Muscle layer of colon (tissue), 2 donors: ENCODE measurements around the gene KRTAP5-7.
"Not testable (repeated sequence)": the region's sequence is repeated elsewhere in the genome, so short reads cannot be mapped to it uniquely, and the experiment has no call there.

Experiments used
- H3K27ac ChIP-seq: one replicate; pipeline ENCODE4 v1.7.0; 2013; ENCODE audit warnings: low read depth, mild to moderate bottlenecking, low read length, moderate library complexity
- H3K27me3 ChIP-seq, 2 donors: one replicate each; pipeline ENCODE4 v1.7.0; 2013; ENCODE audit warnings: low read length in 2 of 2, mild to moderate bottlenecking in 2 of 2; ENCODE audit not compliant: insufficient read depth in 2 of 2, control insufficient read depth in 1 of 2
- H3K36me3 ChIP-seq: one replicate; pipeline ENCODE4 v1.7.0; 2013; ENCODE audit warnings: mild to moderate bottlenecking, low read length; ENCODE audit not compliant: insufficient read depth
- H3K4me1 ChIP-seq: one replicate; pipeline ENCODE4 v1.7.0; 2013; ENCODE audit warnings: mild to moderate bottlenecking, low read length; ENCODE audit not compliant: insufficient read depth
- H3K4me3 ChIP-seq, 2 donors: one replicate each; pipeline ENCODE4 v1.7.0; 2013; ENCODE audit warnings: low read length in 2 of 2, low read depth in 1 of 2, mild to moderate bottlenecking in 1 of 2, moderate library complexity in 1 of 2
- H3K9ac ChIP-seq: one replicate; pipeline ENCODE4 v1.7.0; 2013; ENCODE audit warnings: low read length
- H3K9me3 ChIP-seq: one replicate; pipeline ENCODE4 v1.7.0; 2013; ENCODE audit warnings: mild to moderate bottlenecking, low read length
- donor health status: abdominal sarcoma.
- donor health status: Adenocarcinoma of cecum.

KRTAP5-7 gene

GRCh38 chr11:71538666-71538990 lies 11.6 kb downstream of the KRTAP5-7 start:
- Histone ChIP-seq H3K9me3 (no peaks in the 10 kb centered on the region), H3K27ac (no peak overlapping the region), H3K9ac (no peak overlapping the region), H3K36me3 (no peaks in the 10 kb centered on the region), H3K4me3 (no peak overlapping the region), H3K4me1 (no peaks in the 10 kb centered on the region), H3K27me3 (no peaks in the 10 kb centered on the region)

GRCh38 chr11:71539017-71539416 lies 11.9 kb downstream of the KRTAP5-7 start:
- Histone ChIP-seq H3K27me3 (no peaks in the 10 kb centered on the region), H3K27ac (no peak overlapping the region), H3K4me3 (no peak overlapping the region), H3K9me3 (no peaks in the 10 kb centered on the region), H3K36me3 (no peaks in the 10 kb centered on the region), H3K9ac (no peak overlapping the region), H3K4me1 (no peaks in the 10 kb centered on the region)

GRCh38 chr11:71539971-71540370 lies 12.9 kb downstream of the KRTAP5-7 start:
- H3K4me1 ChIP-seq, H3K36me3 ChIP-seq, H3K27ac ChIP-seq, H3K4me3 ChIP-seq, H3K9me3 ChIP-seq, H3K9ac ChIP-seq, H3K27me3 ChIP-seq: not testable (repeated sequence)

- not testable (repeated sequence) for H3K9ac ChIP-seq, H3K4me3 ChIP-seq
These were observed 13.6 kb downstream of the KRTAP5-7 start for GRCh38 chr11:71540521-71541304.

GRCh38 chr11:71542382-71542781 lies 15.3 kb downstream of the KRTAP5-7 start:
- no peaks in the 10 kb centered on the region for H3K4me1 ChIP-seq
- H3K4me3 ChIP-seq = no peak overlapping the region
- no peaks in the 10 kb centered on the region for H3K27me3 ChIP-seq
- H3K27ac ChIP-seq = no peak overlapping the region
- no peaks in the 10 kb centered on the region for H3K36me3 ChIP-seq
- H3K9me3 ChIP-seq = no peaks in the 10 kb centered on the region
- no peak overlapping the region for H3K9ac ChIP-seq

More at GRCh38 chr11:71540521-71541304, 13.6 kb downstream of the KRTAP5-7 start:
- H3K4me1 ChIP-seq, H3K9me3 ChIP-seq, H3K27ac ChIP-seq, H3K27me3 ChIP-seq, H3K36me3 ChIP-seq: not testable (repeated sequence)

GRCh38 chr11:71542879-71543777 lies 16.1 kb downstream of the KRTAP5-7 start:
- Histone ChIP-seq H3K27me3 (no peaks in the 10 kb centered on the region), H3K4me1 (no peaks in the 10 kb centered on the region), H3K36me3 (no peaks in the 10 kb centered on the region), H3K9me3 (no peaks in the 10 kb centered on the region), H3K4me3 (no peak overlapping the region), H3K9ac (no peak overlapping the region), H3K27ac (no peak overlapping the region)

- no peak overlapping the region for H3K9ac ChIP-seq
- no peaks in the 10 kb centered on the region for H3K4me1 ChIP-seq
- no peaks in the 10 kb centered on the region for H3K9me3 ChIP-seq
- H3K27me3 ChIP-seq = no peaks in the 10 kb centered on the region
- H3K36me3 ChIP-seq = no peaks in the 10 kb centered on the region
- no peak overlapping the region for H3K27ac ChIP-seq
- no peak overlapping the region for H3K4me3 ChIP-seq
These were observed 16.8 kb downstream of the KRTAP5-7 start for GRCh38 chr11:71543866-71544265.

- Histone ChIP-seq H3K36me3 (no peaks in the 10 kb centered on the region), H3K9ac (no peak overlapping the region), H3K9me3 (no peaks in the 10 kb centered on the region), H3K4me1 (no peaks in the 10 kb centered on the region), H3K27ac (no peak overlapping the region), H3K27me3 (no peaks in the 10 kb centered on the region), H3K4me3 (no peak overlapping the region)
These were observed 17.6 kb downstream of the KRTAP5-7 start for GRCh38 chr11:71544525-71545214.

GRCh38 chr11:71545405-71545966 lies 18.4 kb downstream of the KRTAP5-7 start:
- H3K4me3 ChIP-seq = no peak overlapping the region
- H3K9ac ChIP-seq = no peak overlapping the region
- H3K27me3 ChIP-seq = no peaks in the 10 kb centered on the region
- H3K9me3 ChIP-seq = no peaks in the 10 kb centered on the region
- H3K4me1 ChIP-seq = no peaks in the 10 kb centered on the region
- no peak overlapping the region for H3K27ac ChIP-seq
- no peaks in the 10 kb centered on the region for H3K36me3 ChIP-seq

GRCh38 chr11:71548120-71548519 lies 21.1 kb downstream of the KRTAP5-7 start, which contains the start of gene KRTAP5-9:
KRTAP5-9 (plus strand) TSS chr11:71548420; CDS start chr11:71548658, 238 bp downstream.
- H3K4me1 ChIP-seq = no peaks in the 10 kb centered on the region
- H3K36me3 ChIP-seq = no peaks in the 10 kb centered on the region
- H3K9me3 ChIP-seq = no peaks in the 10 kb centered on the region

GRCh38 chr11:71548716-71549151 lies 21.7 kb downstream of the KRTAP5-7 start:
- H3K9me3 ChIP-seq = no peaks in the 10 kb centered on the region
- H3K27me3 ChIP-seq = no peaks in the 10 kb centered on the region
- H3K9ac ChIP-seq = no peak overlapping the region
- H3K4me1 ChIP-seq = no peaks in the 10 kb centered on the region
- no peaks in the 10 kb centered on the region for H3K36me3 ChIP-seq
- H3K27ac ChIP-seq = no peak overlapping the region
- no peak overlapping the region for H3K4me3 ChIP-seq

More at GRCh38 chr11:71548120-71548519, 21.1 kb downstream of the KRTAP5-7 start, which contains the start of gene KRTAP5-9:
- Histone ChIP-seq H3K4me3 (no peak within 1 kb of the TSS), H3K9ac (no peak within 1 kb of the TSS), H3K27ac (no peak within 1 kb of the TSS), H3K27me3 (no peaks in the 10 kb centered on the region)
